Neural cell (in vitro differentiated cells): ENCODE results near the gene NCEH1. TPM values are rescaled to one million over a fixed set of nuclear protein-coding genes. Genes with fewer than 3 reads are reported as not detected.
"Not testable (repeated sequence)": the region's sequence is repeated elsewhere in the genome, so short reads cannot be mapped to it uniquely, and the experiment has no call there.

ENCODE experiments used
- H2AFZ ChIP-seq: fragments of 200-600, 300-800 bp; sonication (generic), shearing (Covaris generic); 2 replicates; pipeline ENCODE4 v1.6.0; 2014; ENCODE audit warnings: low read depth, mild to moderate bottlenecking, antibody characterized with exemption, low read length, moderate library complexity
- H3F3A ChIP-seq: fragments of 200-600 bp; shearing (Covaris generic); 2 replicates; pipeline ENCODE4 v1.6.1; 2016; ENCODE audit warnings: mild to moderate bottlenecking, moderate library complexity, mixed read lengths, antibody characterized with exemption, low read length; ENCODE audit not compliant: insufficient read depth, poor library complexity, severe bottlenecking
- H3K27ac ChIP-seq: fragments of 200-600, 300-800 bp; sonication (generic), shearing (Covaris generic); 2 replicates; pipeline ENCODE4 v1.5.1; 2014; ENCODE audit warnings: mild to moderate bottlenecking, low read length, moderate library complexity
- H3K27me3 ChIP-seq: fragments of 300-800, 200-600 bp; sonication (generic), shearing (Covaris generic); 2 replicates; pipeline ENCODE4 v1.6.0; 2014; ENCODE audit warnings: mild to moderate bottlenecking, low read depth, low read length, moderate library complexity; ENCODE audit not compliant: insufficient read depth
- H3K36me3 ChIP-seq: fragments of 300-800, 200-600 bp; sonication (generic), shearing (Covaris generic); 2 replicates; pipeline ENCODE4 v1.5.1; 2014; ENCODE audit warnings: mild to moderate bottlenecking, antibody characterized with exemption, low read length, moderate library complexity; ENCODE audit not compliant: insufficient read depth
- H3K4me2 ChIP-seq: fragments of 300-800, 200-600 bp; sonication (generic), shearing (Covaris generic); 2 replicates; pipeline ENCODE4 v1.6.0; 2014; ENCODE audit warnings: mild to moderate bottlenecking, low read length
- H3K4me3 ChIP-seq: fragments of 300-800, 200-600 bp; sonication (generic), shearing (Covaris generic); 2 replicates; pipeline ENCODE4 v1.5.1; 2014; ENCODE audit warnings: mild to moderate bottlenecking, low read length, moderate library complexity
- H3K79me2 ChIP-seq: fragments of 200-600 bp; shearing (Covaris generic); replicated peaks from 2 replicates; pipeline ENCODE4 v1.6.0; 2014; ENCODE audit warnings: mild to moderate bottlenecking, low read length, moderate library complexity; ENCODE audit not compliant: insufficient read depth
- H3K9ac ChIP-seq: fragments of 300-800, 200-600 bp; sonication (generic), shearing (Covaris generic); 2 replicates; pipeline ENCODE4 v1.6.1; 2016; ENCODE audit warnings: mild to moderate bottlenecking, low read length, mixed read lengths
- H3K9me2 ChIP-seq: fragments of 200-600 bp; shearing (Covaris generic); 2 replicates; pipeline ENCODE4 v1.6.1; 2016; ENCODE audit warnings: mild to moderate bottlenecking, low read length, mixed read lengths; ENCODE audit not compliant: insufficient read depth
- H3K9me3 ChIP-seq: fragments of 200-600, 300-800 bp; sonication (generic), shearing (Covaris generic); 2 replicates; pipeline ENCODE4 v1.6.1; 2016; ENCODE audit warnings: mild to moderate bottlenecking, mixed run types, low read length, moderate library complexity, mixed read lengths
- H4K20me1 ChIP-seq: fragments of 200-600 bp; shearing (Covaris generic); 2 replicates; pipeline ENCODE4 v1.6.1; 2016; ENCODE audit warnings: mild to moderate bottlenecking, mixed run types; ENCODE audit not compliant: insufficient read depth
- EP300 ChIP-seq: fragments of 450-650 bp; conservative IDR thresholded peaks from 2 replicates; pipeline ENCODE4 v1.6.1; 2014; ENCODE audit warnings: antibody characterized with exemption, mild to moderate bottlenecking, moderate library complexity; ENCODE audit not compliant: poor library complexity, severe bottlenecking
- EZH2 ChIP-seq: fragments of 200-600, 300-800 bp; shearing (Covaris generic), sonication (generic); IDR thresholded peaks from 2 replicates; pipeline ENCODE4 v1.6.1; 2014; ENCODE audit warnings: antibody characterized with exemption, low read length, borderline replicate concordance, mild to moderate bottlenecking; ENCODE audit not compliant: insufficient read depth, poor library complexity, severe bottlenecking
- MXI1 ChIP-seq: fragments of 450-650 bp; conservative IDR thresholded peaks from 2 replicates; pipeline ENCODE4 v1.6.1; 2014; ENCODE audit warnings: antibody characterized with exemption, mild to moderate bottlenecking; ENCODE audit not compliant: poor library complexity, severe bottlenecking
- POLR2AphosphoS5 ChIP-seq: IDR thresholded peaks from 2 replicates; pipeline ENCODE4 v1.6.1; 2012
- RAD21 ChIP-seq: fragments of 450-650 bp; conservative IDR thresholded peaks from 2 replicates; pipeline ENCODE4 v1.6.1; 2014; ENCODE audit warnings: antibody characterized with exemption, mild to moderate bottlenecking, moderate library complexity
- SMC3 ChIP-seq: fragments of 450-650 bp; conservative IDR thresholded peaks from 2 replicates; pipeline ENCODE4 v1.6.1; 2014; ENCODE audit warnings: antibody characterized with exemption, mild to moderate bottlenecking, moderate library complexity; ENCODE audit not compliant: poor library complexity
- TAF1 ChIP-seq: IDR thresholded peaks from 2 replicates; pipeline ENCODE4 v1.6.1; 2012; ENCODE audit warnings: low read depth
- polyA plus RNA-seq: library from polyadenylated mRNA; depleted of rRNA; stranded (reverse); fragments of >200 nt; gene quantifications from 2 replicates; pipeline ENCODE4 v1.2.3, GENCODE V29; 2014
- TF ChIP-seq, protein P1 (sequence below): IDR thresholded peaks from 2 replicates; pipeline ENCODE4 v1.6.1; 2012; ENCODE audit warnings: borderline replicate concordance
- TF ChIP-seq, protein P2 (sequence below): fragments of 450-650 bp; IDR thresholded peaks from 2 replicates; pipeline ENCODE4 v1.5.1; 2014; ENCODE audit warnings: antibody characterized with exemption, mild to moderate bottlenecking, moderate library complexity; ENCODE audit not compliant: poor library complexity, severe bottlenecking

The NCEH1 gene
- polyA plus RNA-seq, 1 donor from 2014 or later, result 2.1 TPM

DNA sequence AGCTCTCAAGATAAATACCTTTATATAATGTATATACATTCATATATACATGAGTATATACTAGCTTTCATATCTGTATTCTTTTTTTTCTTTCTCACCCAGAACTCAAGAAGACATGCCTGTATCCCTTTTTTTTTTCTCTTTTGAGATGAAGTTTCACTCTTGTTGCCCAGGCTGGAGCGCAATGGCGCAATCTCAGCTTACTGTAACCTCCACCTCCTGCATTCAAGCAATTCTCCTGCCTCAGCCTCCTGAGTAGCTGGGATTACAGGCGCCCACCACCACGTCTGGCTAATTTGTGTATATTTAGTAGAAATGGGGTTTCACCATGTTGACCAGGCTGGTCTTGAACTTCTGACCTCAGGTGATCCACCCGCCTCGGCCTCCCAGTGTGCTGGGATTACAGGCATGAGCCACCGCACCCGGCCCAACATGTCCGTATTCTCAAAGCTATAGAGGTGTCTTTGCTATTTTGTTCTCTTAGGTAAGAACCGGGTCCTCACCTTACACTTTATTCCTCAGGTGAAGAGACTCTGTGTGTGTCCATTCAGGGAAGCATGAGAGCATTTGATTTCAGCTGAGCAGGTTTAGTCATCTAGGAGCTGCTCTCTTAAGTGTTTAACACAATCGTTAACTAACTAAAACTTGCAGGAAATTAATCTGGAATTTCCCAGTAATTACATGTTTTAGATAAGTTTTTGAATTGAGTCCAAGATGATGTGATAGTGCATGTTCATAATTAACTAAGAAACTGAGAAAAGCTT, 115.8 kb downstream of the NCEH1 start:
- H3K4me2 ChIP-seq, H3K4me3 ChIP-seq, H4K20me1 ChIP-seq, H3K36me3 ChIP-seq, H3K79me2 ChIP-seq, H3K27me3 ChIP-seq, H2AFZ ChIP-seq, H3K27ac ChIP-seq, H3K9ac ChIP-seq, H3K9me2 ChIP-seq, H3F3A ChIP-seq, H3K9me3 ChIP-seq: not testable (repeated sequence)

DNA sequence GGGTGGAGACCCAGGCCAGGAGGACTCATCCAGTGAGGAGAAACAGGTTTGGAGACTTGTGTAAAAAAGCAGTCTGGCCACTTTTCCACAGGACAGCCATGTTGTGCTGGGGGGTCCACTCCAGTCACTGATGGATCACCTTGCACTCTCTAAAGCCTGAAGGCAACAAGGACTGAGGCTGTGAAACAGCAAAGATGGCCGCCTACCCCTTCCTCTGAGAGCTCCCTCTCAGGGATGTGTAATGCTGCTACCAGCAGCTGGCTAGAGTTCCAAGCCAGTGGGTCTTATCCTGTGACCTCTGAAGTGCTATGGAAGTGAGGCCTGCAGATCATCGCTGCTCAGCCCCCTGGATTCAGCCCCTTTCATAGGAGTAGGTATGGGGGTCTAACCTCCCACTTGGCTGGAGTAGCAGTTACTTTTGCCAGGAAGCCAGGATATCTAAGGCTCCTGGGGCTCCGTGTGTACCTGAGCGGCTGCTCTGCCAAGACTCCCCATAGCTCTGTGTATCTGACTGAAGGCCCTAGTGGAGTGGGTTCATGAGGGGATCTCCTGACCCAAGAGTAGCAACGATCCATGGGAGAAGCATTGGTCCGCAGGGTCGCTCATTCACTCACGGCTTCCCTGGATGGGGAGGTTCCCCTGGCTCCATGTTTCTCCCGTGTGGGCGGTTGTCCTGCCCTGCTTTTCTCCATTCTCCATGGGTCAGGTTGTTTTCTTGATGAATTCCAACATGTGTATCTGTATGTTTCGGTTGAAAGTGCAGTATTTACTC, 117.8 kb downstream of the NCEH1 start:
- no peak overlapping the region for H2AFZ ChIP-seq
- H3K9me3 ChIP-seq, result no peaks in the 10 kb centered on the region
- H3F3A ChIP-seq, result no peaks in the 10 kb centered on the region
- H3K9me2 ChIP-seq, result no peaks in the 10 kb centered on the region
- no peak overlapping the region for H3K9ac ChIP-seq
- no peak overlapping the region for H3K27ac ChIP-seq
- no peaks in the 10 kb centered on the region for H3K27me3 ChIP-seq
- H3K4me2 ChIP-seq, result no peak overlapping the region
- no peaks in the 10 kb centered on the region for H3K36me3 ChIP-seq
- no peak overlapping the region for H3K4me3 ChIP-seq
- TF ChIP-seq POLR2AphosphoS5 (no peak), EZH2 (no peak), SMC3 (no peak), EP300 (no peak), TAF1 (no peak), MXI1 (no peak), RAD21 (no peak)
- TF ChIP-seq, protein P1, sequence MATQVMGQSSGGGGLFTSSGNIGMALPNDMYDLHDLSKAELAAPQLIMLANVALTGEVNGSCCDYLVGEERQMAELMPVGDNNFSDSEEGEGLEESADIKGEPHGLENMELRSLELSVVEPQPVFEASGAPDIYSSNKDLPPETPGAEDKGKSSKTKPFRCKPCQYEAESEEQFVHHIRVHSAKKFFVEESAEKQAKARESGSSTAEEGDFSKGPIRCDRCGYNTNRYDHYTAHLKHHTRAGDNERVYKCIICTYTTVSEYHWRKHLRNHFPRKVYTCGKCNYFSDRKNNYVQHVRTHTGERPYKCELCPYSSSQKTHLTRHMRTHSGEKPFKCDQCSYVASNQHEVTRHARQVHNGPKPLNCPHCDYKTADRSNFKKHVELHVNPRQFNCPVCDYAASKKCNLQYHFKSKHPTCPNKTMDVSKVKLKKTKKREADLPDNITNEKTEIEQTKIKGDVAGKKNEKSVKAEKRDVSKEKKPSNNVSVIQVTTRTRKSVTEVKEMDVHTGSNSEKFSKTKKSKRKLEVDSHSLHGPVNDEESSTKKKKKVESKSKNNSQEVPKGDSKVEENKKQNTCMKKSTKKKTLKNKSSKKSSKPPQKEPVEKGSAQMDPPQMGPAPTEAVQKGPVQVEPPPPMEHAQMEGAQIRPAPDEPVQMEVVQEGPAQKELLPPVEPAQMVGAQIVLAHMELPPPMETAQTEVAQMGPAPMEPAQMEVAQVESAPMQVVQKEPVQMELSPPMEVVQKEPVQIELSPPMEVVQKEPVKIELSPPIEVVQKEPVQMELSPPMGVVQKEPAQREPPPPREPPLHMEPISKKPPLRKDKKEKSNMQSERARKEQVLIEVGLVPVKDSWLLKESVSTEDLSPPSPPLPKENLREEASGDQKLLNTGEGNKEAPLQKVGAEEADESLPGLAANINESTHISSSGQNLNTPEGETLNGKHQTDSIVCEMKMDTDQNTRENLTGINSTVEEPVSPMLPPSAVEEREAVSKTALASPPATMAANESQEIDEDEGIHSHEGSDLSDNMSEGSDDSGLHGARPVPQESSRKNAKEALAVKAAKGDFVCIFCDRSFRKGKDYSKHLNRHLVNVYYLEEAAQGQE, result no peak
- TF ChIP-seq, protein P2, sequence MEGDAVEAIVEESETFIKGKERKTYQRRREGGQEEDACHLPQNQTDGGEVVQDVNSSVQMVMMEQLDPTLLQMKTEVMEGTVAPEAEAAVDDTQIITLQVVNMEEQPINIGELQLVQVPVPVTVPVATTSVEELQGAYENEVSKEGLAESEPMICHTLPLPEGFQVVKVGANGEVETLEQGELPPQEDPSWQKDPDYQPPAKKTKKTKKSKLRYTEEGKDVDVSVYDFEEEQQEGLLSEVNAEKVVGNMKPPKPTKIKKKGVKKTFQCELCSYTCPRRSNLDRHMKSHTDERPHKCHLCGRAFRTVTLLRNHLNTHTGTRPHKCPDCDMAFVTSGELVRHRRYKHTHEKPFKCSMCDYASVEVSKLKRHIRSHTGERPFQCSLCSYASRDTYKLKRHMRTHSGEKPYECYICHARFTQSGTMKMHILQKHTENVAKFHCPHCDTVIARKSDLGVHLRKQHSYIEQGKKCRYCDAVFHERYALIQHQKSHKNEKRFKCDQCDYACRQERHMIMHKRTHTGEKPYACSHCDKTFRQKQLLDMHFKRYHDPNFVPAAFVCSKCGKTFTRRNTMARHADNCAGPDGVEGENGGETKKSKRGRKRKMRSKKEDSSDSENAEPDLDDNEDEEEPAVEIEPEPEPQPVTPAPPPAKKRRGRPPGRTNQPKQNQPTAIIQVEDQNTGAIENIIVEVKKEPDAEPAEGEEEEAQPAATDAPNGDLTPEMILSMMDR, result no peak
- no peaks in the 10 kb centered on the region for H4K20me1 ChIP-seq
- H3K79me2 ChIP-seq, result no peaks in the 10 kb centered on the region
